NCI-H774 (cell line): Measurements from ENCODE around the gene RNF150.

Source experiments
- DNase-seq: peaks from one replicate; lab custom pipeline; 2025; lab: John Stamatoyannopoulos, UW

RNF150 gene

DNA sequence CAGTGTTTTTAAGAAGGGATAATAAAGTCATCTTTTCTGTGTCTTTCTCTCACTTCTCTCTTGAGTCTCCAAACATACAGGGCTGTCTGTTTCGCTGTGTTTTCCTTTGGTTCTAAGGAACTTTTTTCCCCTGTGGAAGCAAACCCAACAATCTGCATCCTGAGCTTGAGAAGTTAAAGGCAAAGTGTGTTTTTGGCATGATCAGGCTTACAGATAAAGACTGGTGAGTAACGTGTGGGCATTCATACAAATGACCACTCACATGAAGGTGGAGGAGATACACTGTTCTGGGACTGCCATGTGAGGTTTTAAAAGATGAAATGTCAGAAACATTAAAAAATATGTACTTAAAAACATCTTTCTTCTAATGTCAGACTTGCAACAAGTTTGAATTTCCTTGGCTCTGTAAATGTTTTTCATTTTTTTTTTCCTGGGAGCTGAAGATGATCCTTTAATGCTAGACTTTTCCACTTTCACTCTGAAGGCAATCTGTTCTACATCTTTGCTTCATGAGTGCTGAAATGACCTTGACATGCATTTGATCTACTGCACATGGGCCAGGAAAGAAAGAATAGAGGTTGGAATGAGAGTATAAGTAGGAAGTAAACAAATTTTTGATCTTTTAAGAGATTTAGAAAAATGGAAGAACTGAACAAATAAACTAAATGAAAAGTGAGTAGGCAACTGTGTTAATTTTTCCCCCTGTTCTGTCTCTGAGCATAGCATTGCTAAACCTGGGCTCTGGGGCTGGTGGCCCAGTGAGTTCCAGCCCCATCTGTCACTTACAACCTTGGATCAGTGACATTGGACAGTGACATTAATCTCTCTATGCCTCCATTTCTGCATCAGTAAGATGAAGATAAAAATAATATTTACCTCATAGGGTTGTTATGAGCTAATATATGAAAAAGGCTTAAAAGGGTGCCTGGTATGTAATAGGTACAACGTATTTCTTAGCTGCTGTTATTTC is 226.0 kb downstream of the RNF150 start:
- DNase-seq: no peak

DNA sequence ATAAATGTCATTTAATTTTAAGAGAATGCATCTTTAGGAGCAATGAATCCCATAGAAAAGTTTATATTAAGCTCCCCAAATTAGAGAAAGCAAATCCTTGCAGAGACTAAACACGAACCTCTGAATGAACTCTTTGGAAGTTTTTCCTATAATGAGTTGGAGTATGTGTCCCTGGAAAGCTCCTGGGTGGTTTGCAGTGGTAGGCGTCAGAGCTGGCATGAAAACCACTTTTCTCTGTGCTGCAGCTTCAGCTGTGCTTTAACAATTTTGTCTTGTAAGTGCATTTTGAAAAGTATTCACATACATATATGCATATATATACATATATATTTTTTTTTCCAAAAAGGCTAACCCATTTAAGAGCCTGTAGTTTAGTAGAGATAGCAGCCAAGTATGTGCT is 228.4 kb downstream of the RNF150 start:
- DNase-seq: no peak

DNA sequence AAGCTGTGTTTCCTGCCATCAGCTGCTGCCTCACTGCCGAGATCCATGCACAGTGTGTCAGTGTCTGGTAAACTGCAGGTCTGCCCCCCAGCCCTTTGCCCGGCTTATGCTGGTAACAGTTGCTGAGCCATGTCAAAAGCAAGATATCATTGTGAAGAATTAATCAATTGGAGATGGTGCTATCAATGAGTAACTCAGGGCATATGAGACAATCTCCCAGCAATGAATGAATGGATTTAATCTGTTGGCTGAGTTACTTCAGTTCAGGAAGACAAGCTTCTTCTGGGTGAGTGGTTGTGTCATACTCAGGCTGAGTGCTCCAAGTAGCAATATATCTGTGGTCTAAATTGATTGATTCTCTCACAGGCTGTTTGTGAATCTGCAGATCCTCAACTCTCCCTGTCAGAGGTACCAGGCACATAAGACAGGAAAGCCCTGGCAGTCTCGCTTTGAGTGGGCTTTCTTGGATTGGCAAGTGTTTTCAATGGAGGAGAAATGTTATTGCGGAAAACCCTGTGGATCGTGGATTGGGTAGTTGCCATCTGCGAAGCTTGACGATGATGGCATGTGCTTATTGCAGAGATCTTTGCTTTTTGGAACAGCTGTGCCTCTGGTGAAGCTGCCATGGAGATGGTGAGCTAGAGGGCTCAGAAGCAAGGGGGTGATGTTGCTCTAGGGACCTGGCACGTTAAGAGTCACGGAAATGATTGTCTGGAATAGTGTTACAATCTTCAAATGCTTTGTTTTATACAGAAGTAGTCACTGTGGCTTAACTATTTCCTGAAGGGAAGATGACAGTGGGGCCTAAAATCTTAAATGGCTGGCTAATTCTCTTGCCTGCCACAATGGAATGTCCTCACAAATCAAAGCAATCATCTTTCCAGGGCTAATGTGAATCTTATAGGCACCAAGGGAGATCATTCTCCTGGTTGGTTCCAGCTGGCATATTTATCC is 229.5 kb downstream of the RNF150 start:
- DNase-seq: no peak

DNA sequence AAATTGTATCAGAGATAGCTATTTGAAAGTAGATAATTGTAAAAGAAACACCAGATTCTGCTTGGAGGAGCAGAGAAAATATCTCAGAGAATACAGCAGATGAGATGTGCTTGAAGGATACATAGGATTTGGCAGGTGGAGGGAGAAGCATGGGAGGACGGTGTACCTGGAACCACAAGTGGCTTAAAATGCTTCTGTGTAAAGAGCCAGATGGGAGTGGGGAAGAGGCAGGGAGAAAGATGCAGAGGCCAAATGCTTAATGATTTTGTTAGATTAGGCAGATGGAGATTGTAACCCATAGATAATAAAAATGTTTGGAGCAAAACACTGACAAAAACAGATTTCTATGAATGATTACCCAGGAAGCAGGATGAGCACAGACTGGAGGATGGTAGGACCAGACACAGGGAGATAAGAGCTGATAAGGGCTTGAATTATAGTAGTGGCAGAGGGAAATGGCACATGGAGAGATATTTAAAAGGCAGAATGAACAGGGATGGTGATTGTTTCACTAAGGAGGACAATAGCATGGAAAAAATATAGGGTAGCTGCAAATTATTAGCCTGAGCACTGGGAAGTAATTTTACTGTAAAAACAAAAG is 231.4 kb downstream of the RNF150 start:
- DNase-seq: no peak

DNA sequence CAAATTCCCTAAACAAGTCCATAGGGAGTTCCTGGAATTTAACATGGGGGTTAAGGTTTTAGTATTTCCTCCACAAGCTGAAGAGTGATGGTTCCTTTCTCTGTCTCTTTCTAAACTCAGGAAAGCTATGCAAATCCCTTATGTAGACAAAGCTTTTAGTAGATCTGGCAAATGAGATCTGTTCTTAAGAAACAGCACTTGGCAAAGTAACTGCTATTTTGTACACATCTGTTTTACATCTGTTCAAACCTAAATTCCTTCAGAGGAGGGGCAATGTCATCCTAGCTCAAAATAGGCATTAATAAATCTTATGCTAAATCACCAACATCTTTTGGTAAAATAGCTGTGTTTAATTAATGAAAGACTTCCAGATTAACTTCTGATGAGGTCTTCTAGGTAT is 239.3 kb downstream of the RNF150 start:
- no peak for DNase-seq

DNA sequence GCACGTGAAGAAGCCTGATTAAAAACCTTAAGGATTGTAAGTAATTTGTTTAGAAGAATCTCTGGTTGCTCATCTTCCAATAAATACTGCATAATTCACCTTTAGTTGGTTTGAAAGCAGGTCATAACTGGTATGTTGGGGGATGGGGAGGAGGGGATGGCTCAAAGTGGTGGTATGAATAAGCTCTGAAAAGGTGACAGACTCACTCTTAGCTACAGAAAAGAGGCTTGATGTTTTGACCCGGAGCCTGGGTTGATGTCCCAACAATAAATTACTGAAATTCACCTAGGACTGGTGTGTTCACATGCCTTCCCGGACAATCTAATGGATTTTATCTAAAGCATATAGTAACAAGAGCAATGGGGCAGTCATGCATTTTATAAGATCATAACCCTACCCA is 245.2 kb downstream of the RNF150 start:
- DNase-seq: no peak

DNA sequence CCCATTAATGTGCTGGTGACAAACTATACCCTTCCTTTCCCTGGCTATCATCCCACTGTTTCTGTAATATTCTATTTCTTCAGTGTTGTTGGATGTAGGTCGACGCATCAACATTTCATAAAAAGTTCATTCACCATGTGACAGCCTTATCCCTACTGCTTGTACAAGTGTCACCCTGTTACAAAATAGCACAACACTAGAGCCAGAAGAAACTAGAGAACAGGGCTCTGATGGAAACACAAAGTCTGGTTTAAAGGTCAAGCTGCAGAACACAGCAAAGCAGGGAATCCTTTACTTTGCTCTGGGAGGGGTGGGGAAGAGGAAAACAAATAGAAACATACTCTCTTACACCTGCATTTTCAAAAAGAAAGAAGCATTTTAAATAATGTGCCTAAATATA is 245.8 kb downstream of the RNF150 start:
- DNase-seq: no peak

DNA sequence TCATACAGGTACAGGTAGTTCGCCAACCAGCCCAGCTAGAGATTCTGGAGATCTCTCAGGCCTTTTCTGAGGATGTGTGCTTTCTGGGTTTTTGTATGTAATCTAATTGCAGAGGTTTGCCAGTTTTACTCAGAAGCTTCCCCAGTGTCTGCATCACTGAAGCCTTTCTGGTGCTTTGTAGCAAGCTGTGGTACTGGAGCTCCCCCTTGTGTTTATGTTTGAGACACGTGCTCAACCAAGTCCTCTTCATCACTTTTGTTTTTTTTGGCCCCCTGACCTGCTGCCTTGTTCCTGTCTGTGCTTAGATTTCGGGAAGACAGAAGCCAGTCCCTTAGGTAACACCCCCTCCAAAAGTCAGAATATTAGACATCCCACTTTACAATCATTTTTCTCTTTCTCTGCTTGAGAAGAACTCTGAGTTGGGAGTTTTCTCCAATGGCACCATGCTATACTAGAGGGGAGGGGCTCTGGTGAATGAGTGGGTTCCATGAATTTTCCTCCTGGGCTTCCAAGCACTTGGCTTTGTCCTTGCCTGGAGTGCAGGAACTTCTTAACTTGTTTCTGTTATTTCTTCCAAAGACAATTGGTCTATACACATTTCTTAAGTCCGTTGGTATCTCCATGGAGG is 248.7 kb downstream of the RNF150 start:
- no peak for DNase-seq

DNA sequence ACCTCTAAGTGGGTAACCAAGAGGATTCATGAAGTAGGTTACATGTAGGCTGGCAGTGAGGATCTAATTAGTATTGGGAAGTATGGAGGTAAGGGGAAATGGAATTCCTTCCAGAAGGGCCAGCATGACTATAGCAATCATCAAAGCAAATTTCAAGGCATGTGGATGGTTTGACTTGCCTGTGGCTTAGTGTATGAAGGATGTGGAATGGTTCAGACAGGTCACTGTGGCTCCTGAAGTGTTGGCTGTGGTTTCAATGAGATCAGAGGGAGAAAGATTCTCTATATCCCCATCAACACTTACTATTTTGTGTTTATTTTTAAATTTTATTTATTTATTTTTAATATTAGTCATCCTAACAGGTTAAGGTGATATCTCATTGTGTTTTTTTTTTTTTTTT is 255.5 kb downstream of the RNF150 start:
- no peak for DNase-seq

DNA sequence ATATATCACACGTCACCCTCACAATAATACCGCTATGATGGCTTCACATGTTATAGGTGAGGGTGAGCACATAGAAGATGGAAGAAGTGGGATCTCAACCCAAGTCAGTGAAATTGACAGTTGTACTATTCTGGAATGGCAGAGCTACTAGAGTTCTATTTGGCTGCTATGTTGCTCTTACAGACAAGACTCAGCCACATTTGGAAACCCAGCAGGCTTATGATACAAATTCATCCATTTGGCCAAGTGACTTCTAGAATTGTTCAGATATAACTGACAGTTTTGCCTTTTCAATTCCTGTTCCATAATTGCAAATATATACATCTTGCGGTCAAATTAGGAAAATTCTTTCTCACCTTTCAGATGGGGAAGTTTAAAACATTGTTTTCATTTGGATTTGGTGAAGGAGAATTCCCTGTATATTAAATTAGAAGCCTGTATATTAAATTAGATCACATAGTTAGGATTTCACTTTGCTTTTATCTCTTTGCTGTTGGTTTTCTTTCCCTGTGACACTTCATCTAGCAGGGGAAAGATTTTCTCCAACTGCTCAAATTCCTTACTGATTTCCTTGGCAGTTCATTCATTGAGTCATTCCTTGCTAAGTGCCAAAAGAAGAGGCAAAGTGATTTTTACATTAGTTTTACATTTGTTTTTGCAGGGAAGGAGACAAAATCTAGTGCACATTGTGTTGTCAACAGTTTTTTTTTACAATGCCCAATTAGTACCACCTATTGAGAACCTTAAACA is 256.5 kb downstream of the RNF150 start:
- no peak for DNase-seq

DNA sequence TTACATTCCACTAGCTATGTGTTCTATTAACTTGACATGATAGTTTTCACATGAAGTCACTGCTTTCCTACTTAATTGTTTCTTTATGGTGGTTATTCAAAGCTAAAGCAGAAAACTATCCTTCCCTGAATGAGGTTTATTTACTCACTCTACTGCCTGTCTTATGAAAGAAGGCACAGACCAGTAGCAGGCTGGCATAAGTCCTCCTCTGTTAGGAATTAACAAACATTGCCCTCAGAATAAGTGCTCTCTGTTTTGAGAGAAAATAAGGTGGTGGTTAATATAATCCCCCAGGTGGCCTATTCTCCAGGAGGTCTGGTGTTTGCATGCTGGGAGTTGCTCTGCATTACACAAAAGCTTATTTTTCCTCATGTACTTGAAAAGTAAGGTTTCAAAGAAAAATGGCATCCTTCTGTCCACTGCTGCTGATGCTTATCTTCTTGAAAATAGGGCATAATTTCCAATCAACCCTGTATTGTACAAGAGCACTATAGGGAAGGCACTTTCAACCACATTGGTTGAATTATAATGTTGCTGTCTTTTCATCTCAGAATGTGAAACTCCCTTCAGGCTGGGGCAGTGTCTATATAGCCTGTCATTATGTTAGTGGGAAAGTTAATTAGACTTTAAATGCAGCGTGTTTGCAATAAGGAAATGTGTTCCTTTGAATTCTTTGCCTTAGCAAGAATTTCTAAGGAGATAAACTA is 257.4 kb downstream of the RNF150 start:
- DNase-seq: no peak

DNA sequence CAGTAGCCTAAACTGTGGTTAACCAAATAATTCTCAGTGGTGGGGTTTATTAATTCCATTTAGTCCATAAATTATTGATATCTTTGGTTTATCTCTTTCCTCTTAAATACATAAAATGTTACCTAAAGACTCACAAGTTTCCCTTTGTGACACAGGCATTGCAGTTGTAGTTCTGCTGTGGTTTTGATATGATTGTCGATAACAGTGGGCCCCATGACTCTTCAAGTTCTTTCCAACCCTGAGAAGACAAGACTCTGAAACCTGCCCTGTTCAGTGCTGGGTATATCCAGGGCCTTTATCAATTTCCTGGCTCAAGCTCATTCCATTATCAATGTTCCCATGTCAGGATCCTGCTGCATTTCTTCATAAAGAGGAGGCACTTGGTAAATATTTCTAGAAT is 259.2 kb downstream of the RNF150 start:
- no peak for DNase-seq

DNA sequence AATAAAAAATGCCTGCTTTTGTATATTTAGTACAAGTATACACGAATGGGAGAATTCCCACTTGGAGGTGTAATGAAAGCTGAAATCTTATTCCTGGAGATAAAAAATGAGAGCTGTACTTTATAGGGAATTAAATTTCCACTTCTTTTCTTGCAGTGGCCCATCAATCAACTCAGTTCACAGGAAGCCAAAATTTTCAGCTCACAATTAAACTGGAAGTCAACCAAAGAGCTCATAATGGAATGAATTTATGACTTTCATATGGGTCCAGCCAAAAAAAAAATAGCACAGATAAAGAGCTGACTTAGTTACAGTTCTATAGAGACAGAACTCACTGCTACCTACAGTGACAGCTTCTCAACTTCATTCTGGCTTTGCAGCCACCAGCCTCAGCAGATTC is 261.9 kb downstream of the RNF150 start:
- DNase-seq: no peak

DNA sequence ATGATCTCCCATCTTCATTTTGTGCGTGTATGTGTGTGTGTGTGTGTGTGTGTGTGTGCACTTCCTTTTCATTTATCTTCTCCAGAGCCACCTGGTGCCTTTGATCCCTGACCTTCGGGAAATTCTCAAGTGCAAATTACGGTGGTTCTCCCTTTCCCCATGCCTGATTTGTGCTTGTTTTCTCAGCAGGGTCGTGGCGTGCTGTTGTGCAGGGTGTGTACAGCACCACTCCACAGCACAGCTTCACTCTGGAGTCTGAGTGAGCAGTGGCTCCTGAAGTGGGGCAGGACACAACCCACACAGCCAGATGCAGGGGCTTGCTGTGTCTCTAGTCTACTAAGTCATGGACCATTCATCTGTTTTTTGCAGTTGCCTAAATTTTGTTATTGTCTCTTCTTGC is 262.8 kb downstream of the RNF150 start:
- no peak for DNase-seq

DNA sequence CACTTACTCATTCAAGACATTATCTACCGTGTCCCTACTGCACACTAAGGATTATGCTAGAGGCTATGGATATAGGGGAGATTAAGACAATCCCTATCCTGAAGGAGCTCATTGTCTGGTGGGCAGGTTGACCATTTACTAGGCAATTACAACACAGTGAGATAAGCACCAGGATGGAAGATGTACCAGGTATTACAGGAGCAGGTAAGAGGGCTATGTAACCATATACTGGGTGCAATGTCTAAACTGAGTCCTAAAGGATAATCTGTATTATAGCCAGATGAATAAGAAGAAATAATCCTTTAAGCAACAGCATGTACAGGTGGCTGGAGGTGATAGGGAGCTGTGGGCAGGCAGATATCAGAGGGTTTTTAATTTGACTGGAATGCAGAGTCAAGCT is 263.8 kb downstream of the RNF150 start:
- no peak for DNase-seq

DNA sequence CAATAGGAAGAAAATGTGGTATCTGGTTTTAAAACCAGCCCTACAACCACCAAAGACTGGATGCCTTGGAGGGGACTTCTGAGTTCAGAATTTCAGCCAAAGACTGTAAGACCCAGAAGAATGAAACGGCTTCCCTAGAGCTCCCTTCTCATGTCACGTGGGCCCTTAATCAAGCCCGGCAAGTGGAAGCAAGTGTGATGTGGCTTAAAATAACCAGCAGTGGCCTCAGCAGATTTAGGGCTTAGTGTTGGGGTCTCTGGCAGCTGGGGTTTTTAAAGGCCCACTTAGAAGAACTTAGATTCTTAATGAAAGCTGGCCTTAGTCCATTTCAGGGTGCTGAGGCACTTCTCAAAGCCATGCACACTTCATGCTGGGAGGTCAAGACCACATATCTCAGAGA is 265.9 kb downstream of the RNF150 start:
- DNase-seq: no peak

DNA sequence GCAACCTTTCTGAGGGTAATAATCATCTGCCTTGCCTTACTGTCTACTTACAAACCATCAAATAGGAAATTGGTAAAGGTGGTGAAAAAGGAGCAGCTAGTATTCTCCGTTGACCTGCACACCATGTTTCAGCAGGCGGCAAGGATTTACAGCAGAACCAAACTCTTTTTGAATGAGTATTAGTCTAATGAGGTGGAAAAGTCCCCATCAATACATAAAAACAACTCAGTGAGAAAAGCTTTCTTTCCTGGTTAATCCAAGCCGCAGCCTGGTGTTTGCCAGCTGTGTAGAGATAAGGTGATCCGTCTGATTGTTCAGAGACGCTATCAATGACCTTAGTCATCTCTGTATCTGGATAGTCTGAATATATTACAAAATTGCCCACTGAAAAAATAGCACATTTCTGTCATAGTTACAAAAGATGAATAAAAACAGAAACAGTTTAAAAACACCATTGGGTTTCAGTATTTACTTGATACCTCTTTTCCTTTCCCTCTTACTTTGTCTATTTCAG is 266.7 kb downstream of the RNF150 start:
- DNase-seq: no peak

DNA sequence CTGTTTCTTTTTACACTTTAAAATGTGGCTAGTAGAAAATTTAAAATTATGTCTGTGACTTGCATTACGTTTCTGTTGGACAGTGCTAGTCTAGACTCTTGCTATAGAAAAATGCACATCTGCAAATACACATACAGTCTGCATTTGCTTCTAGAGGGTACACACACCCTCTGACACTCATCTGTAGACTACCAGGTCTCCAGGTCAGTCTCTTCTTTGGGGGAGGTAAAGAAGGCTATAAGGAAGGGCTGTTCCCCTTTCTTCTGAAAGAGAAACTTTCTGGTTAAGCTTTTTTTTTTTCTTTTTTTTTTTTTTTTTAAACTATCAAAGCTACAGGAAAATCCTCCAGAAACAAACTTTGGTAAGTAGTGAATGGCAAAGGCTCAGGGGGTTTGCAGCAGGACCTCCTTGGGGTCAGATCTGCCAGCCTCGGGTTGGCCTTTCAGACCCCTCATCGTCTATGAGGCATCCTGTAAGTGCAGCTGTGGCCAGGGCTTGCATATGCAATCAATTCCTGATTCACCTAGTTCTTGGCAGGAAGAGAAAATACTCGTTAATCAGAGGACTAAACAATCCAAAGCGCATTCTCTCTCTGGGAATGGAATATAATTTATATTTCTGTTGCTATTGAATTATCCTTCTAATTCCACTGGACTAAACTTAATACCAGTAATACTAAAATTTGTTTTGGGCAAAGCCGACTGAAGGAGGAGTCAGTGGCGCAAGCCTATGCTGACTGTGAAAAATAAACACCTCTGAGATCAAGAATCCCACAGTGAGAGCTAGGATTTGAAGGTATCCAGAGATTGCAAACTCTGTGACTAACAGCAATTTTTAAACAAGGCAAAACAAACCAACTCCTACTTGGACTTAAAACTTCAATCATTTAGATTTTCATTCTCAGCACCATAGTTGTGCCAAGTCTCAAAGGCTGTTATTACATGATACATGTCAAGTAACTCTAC is 267.7 kb downstream of the RNF150 start:
- no peak for DNase-seq

DNA sequence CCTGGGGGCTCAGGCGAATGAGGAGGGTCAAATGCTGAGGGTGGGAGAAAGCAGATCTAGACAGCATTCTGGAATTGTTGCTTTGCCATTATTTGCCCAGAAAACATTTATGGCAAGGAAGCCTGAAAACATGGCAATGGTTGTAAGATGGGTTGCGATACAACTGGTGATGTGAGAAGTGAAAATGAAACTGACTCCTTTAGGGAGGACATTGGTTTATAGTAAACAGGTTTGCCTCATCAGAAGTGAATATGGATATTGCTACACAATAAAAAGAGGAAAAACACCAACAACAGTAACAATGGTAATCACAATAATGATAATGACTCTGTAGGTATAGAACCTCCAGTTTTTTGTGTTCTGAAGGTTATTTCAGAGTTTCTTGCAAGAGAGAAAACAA is 270.1 kb downstream of the RNF150 start:
- no peak for DNase-seq

DNA sequence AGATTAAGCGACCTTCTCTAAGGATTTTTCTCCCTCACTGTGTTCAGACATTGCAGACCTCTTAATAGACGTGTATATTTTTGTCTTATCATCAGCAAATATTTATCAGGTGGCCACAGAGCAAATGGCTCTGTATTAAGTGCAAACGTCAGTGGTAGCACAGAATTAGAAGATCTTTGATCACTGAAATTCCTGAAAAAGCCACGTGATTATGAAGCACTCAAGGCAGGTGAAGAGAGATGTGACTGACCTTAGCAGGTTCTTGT is 271.2 kb downstream of the RNF150 start:
- DNase-seq: no peak
